ENCODE measurements around the gene MCU. TPM values are rescaled to one million over a fixed set of nuclear protein-coding genes. Genes with fewer than 3 reads are reported as not detected.

The MCU gene
- total RNA-seq, 1 experiment from 2014 or later, result 37.2 TPM

DNA sequence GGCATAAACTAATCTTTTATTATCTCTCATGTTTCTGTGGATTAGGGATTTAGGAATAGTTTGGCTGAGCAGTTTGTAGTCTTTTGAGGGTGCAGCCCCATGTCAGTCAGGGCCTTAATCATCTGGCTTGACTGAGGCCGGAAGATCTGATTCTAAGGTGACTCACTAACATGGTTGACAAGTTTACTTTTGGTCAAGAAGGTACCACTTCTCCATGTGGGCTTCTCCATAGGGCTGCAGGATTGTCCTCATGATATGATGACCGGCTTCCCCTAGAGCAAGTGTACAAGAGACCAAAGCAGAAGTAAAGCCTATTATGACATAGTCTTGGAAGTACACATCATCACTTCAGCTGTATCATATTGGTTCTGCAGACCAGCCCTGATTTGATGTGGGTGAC, 155.7 kb downstream of the MCU start (continued):
- TF ChIP-seq, protein P1, sequence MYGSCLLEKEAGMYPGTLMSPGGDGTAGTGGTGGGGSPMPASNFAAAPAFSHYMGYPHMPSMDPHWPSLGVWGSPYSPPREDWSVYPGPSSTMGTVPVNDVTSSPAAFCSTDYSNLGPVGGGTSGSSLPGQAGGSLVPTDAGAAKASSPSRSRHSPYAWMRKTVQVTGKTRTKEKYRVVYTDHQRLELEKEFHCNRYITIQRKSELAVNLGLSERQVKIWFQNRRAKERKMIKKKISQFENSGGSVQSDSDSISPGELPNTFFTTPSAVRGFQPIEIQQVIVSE (CRISPR knock-in tag; IDR thresholded peaks at IDR 0.05; ENCODE audit: borderline replicate concordance), result no peak
- no peak for TF ChIP-seq ZNF423 (CRISPR knock-in tag; IDR thresholded peaks at IDR 0.05)

DNA sequence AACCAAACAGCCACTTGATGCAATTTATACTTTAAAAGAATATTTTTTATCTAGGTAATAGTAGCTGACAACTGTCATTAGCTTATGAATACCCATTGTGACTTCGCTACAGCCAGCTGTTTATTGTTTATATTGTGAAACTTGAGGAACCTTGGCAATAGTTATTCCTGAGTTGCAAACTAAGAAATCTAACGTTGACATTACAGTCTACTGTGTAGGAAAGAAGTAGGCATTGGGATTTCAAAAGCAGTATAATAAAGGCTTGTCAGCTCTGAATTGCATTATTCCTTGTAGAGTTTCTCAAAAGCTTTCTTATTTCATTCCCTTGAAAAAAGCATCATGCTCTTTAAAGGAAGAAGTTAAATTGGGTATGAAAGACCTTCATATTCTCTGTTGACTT, 158.9 kb downstream of the MCU start:
- peaks cover 18% of the 10 kb centered on the region for H3K36me3 Mint-ChIP-seq
- TF ChIP-seq, protein P2, sequence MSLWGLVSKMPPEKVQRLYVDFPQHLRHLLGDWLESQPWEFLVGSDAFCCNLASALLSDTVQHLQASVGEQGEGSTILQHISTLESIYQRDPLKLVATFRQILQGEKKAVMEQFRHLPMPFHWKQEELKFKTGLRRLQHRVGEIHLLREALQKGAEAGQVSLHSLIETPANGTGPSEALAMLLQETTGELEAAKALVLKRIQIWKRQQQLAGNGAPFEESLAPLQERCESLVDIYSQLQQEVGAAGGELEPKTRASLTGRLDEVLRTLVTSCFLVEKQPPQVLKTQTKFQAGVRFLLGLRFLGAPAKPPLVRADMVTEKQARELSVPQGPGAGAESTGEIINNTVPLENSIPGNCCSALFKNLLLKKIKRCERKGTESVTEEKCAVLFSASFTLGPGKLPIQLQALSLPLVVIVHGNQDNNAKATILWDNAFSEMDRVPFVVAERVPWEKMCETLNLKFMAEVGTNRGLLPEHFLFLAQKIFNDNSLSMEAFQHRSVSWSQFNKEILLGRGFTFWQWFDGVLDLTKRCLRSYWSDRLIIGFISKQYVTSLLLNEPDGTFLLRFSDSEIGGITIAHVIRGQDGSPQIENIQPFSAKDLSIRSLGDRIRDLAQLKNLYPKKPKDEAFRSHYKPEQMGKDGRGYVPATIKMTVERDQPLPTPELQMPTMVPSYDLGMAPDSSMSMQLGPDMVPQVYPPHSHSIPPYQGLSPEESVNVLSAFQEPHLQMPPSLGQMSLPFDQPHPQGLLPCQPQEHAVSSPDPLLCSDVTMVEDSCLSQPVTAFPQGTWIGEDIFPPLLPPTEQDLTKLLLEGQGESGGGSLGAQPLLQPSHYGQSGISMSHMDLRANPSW (CRISPR knock-in tag; conservative IDR thresholded peaks at IDR 0.05; ENCODE audit: low read depth), result no peak
- TF ChIP-seq, protein P3, sequence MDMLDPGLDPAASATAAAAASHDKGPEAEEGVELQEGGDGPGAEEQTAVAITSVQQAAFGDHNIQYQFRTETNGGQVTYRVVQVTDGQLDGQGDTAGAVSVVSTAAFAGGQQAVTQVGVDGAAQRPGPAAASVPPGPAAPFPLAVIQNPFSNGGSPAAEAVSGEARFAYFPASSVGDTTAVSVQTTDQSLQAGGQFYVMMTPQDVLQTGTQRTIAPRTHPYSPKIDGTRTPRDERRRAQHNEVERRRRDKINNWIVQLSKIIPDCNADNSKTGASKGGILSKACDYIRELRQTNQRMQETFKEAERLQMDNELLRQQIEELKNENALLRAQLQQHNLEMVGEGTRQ (CRISPR knock-in tag; IDR thresholded peaks at IDR 0.05), result no peak
- TF ChIP-seq ZNF263 (CRISPR knock-in tag; IDR thresholded peaks at IDR 0.05; ENCODE audit: low read depth), result no peak
- TF ChIP-seq, protein P4, sequence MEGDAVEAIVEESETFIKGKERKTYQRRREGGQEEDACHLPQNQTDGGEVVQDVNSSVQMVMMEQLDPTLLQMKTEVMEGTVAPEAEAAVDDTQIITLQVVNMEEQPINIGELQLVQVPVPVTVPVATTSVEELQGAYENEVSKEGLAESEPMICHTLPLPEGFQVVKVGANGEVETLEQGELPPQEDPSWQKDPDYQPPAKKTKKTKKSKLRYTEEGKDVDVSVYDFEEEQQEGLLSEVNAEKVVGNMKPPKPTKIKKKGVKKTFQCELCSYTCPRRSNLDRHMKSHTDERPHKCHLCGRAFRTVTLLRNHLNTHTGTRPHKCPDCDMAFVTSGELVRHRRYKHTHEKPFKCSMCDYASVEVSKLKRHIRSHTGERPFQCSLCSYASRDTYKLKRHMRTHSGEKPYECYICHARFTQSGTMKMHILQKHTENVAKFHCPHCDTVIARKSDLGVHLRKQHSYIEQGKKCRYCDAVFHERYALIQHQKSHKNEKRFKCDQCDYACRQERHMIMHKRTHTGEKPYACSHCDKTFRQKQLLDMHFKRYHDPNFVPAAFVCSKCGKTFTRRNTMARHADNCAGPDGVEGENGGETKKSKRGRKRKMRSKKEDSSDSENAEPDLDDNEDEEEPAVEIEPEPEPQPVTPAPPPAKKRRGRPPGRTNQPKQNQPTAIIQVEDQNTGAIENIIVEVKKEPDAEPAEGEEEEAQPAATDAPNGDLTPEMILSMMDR (IDR thresholded peaks at IDR 0.05), result no peak
- peaks cover 28% of the 10 kb centered on the region for H3K9me3 Mint-ChIP-seq
- H3K27ac Mint-ChIP-seq, result no peak overlapping the region
- no peak overlapping the region for H3K4me3 Mint-ChIP-seq
- H3K4me1 Mint-ChIP-seq, result no peaks in the 10 kb centered on the region
- no peak for ATAC-seq
- no peaks in the 10 kb centered on the region for H3K27me3 Mint-ChIP-seq (ENCODE audit: low read depth)
- no peak for DNase-seq (ENCODE audit: low spot score)
- ChIA-PET POLR2A (no interaction called here), CTCF (no interaction called here)

DNA sequence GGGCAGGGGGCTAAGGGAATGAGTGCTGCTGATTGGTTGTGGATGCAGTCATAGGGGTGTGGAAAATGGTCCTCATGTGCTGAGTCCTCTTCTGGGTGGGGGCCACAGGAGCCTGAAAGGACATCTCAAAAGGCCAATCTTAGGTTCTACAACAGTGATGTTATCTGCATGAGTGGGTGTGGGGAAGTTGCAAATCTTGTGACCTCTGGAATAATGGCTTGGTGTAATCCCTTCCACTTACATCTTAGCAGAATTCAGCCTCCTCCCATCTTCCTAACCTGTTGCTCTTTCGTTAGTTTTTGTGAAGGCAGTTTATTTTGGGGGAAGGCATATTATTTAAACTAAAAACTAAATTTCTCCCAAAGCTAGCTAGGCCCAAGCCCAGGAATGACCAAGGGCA, 159.6 kb downstream of the MCU start:
- POLR2A ChIA-PET, result no interaction called here

DNA sequence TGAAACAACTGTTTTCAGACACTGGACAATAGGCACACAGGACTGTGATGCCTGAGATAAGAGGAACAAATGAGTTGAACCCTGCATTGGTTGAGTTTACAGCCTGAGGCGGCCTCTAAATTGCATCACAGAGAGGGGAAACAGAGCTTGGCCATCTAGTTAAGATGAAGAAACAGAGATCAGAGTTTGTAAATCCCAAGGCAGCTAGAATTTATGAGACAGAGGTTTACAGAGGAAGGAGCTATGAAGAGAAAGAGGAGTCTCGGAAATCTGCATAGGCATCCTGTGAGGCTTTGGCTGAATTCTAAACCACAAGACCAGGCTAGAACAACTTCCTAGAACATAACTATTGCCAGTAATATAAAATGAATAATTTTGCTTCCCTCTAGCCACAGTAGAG, 160.6 kb downstream of the MCU start:
- ChIA-PET POLR2A (no interaction called here), CTCF (no interaction called here)
- TF ChIP-seq, protein P5, sequence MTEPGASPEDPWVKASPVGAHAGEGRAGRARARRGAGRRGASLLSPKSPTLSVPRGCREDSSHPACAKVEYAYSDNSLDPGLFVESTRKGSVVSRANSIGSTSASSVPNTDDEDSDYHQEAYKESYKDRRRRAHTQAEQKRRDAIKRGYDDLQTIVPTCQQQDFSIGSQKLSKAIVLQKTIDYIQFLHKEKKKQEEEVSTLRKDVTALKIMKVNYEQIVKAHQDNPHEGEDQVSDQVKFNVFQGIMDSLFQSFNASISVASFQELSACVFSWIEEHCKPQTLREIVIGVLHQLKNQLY (CRISPR knock-in tag; IDR thresholded peaks at IDR 0.05), result no peak
- TF ChIP-seq CREM (CRISPR knock-in tag; IDR thresholded peaks at IDR 0.05), result no peak
- no peak for TF ChIP-seq ZBTB21 (CRISPR knock-in tag; IDR thresholded peaks at IDR 0.05; ENCODE audit: borderline replicate concordance)
- TF ChIP-seq, protein P6, sequence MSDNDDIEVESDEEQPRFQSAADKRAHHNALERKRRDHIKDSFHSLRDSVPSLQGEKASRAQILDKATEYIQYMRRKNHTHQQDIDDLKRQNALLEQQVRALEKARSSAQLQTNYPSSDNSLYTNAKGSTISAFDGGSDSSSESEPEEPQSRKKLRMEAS (CRISPR knock-in tag; IDR thresholded peaks at IDR 0.05), result no peak
- TF ChIP-seq ZNF317 (CRISPR knock-in tag; IDR thresholded peaks at IDR 0.05; ENCODE audit: borderline replicate concordance, low read depth), result no peak
- TF ChIP-seq CBFB (CRISPR knock-in tag; IDR thresholded peaks at IDR 0.05; ENCODE audit: low read depth), result no peak
- no peak for TF ChIP-seq ETV6 (CRISPR knock-in tag; IDR thresholded peaks at IDR 0.05)
- no peak for TF ChIP-seq NFYB (CRISPR knock-in tag; conservative IDR thresholded peaks at IDR 0.05; ENCODE audit: low read depth)
- no peak for TF ChIP-seq ESRRA (CRISPR knock-in tag; IDR thresholded peaks at IDR 0.05; ENCODE audit: borderline replicate concordance)
- TF ChIP-seq OVOL2 (CRISPR knock-in tag; IDR thresholded peaks at IDR 0.05; ENCODE audit: borderline replicate concordance), result no peak
- TF ChIP-seq, protein P7, sequence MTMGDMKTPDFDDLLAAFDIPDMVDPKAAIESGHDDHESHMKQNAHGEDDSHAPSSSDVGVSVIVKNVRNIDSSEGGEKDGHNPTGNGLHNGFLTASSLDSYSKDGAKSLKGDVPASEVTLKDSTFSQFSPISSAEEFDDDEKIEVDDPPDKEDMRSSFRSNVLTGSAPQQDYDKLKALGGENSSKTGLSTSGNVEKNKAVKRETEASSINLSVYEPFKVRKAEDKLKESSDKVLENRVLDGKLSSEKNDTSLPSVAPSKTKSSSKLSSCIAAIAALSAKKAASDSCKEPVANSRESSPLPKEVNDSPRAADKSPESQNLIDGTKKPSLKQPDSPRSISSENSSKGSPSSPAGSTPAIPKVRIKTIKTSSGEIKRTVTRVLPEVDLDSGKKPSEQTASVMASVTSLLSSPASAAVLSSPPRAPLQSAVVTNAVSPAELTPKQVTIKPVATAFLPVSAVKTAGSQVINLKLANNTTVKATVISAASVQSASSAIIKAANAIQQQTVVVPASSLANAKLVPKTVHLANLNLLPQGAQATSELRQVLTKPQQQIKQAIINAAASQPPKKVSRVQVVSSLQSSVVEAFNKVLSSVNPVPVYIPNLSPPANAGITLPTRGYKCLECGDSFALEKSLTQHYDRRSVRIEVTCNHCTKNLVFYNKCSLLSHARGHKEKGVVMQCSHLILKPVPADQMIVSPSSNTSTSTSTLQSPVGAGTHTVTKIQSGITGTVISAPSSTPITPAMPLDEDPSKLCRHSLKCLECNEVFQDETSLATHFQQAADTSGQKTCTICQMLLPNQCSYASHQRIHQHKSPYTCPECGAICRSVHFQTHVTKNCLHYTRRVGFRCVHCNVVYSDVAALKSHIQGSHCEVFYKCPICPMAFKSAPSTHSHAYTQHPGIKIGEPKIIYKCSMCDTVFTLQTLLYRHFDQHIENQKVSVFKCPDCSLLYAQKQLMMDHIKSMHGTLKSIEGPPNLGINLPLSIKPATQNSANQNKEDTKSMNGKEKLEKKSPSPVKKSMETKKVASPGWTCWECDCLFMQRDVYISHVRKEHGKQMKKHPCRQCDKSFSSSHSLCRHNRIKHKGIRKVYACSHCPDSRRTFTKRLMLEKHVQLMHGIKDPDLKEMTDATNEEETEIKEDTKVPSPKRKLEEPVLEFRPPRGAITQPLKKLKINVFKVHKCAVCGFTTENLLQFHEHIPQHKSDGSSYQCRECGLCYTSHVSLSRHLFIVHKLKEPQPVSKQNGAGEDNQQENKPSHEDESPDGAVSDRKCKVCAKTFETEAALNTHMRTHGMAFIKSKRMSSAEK (CRISPR knock-in tag; IDR thresholded peaks at IDR 0.05; ENCODE audit: borderline replicate concordance), result no peak
- TF ChIP-seq ZNF121 (CRISPR knock-in tag; IDR thresholded peaks at IDR 0.05), result no peak
- ATAC-seq (no peak), DNase-seq (ENCODE audit: low spot score) (no peak)
- H3K36me3 Mint-ChIP-seq, result peaks cover 18% of the 10 kb centered on the region
- H3K4me1 Mint-ChIP-seq, result no peaks in the 10 kb centered on the region
- no peak overlapping the region for H3K4me3 Mint-ChIP-seq
- peaks cover 28% of the 10 kb centered on the region for H3K9me3 Mint-ChIP-seq
- no peak overlapping the region for H3K27ac Mint-ChIP-seq
- no peaks in the 10 kb centered on the region for H3K27me3 Mint-ChIP-seq (ENCODE audit: low read depth)

More for the DNA sequence above, 159.6 kb downstream of the MCU start:
- ATAC-seq (no peak), DNase-seq (ENCODE audit: low spot score) (no peak)
- no peaks in the 10 kb centered on the region for H3K27me3 Mint-ChIP-seq (ENCODE audit: low read depth)
- H3K36me3 Mint-ChIP-seq, result peaks cover 18% of the 10 kb centered on the region
- CTCF ChIA-PET, result no interaction called here
- no peak overlapping the region for H3K4me3 Mint-ChIP-seq
- no peak for TF ChIP-seq NFE2L1 (CRISPR knock-in tag; IDR thresholded peaks at IDR 0.05)
- TF ChIP-seq NR3C1 (CRISPR knock-in tag; conservative IDR thresholded peaks at IDR 0.05; ENCODE audit: low read depth), result no peak
- no peak for TF ChIP-seq ATF1 (CRISPR knock-in tag; IDR thresholded peaks at IDR 0.05)
- peaks cover 28% of the 10 kb centered on the region for H3K9me3 Mint-ChIP-seq
- H3K4me1 Mint-ChIP-seq, result no peaks in the 10 kb centered on the region
- no peak overlapping the region for H3K27ac Mint-ChIP-seq
